Mesodermal cell (in vitro differentiated cells): Measurements from ENCODE around the gene GPX2. TPM values are rescaled to one million over a fixed set of nuclear protein-coding genes. Genes with fewer than 3 reads are reported as not detected.

Source experiments
- H3K27ac ChIP-seq: 2 replicates; pipeline ENCODE4 v1.7.0; 2013; ENCODE audit warnings: mild to moderate bottlenecking, low read depth, low read length, moderate library complexity; ENCODE audit not compliant: severe bottlenecking
- H3K36me3 ChIP-seq: 2 replicates; pipeline ENCODE4 v1.7.1; 2013; ENCODE audit warnings: mild to moderate bottlenecking, low read length, moderate library complexity; ENCODE audit not compliant: control insufficient read depth, insufficient read depth
- H3K4me1 ChIP-seq: one replicate; pipeline ENCODE4 v1.7.1; 2013; ENCODE audit warnings: mild to moderate bottlenecking, low read length; ENCODE audit not compliant: insufficient read depth, control insufficient read depth, poor library complexity, severe bottlenecking
- H3K4me3 ChIP-seq: 2 replicates; pipeline ENCODE4 v1.7.0; 2013; ENCODE audit warnings: low read length, control low read depth, mild to moderate bottlenecking; ENCODE audit not compliant: insufficient read depth, poor library complexity, severe bottlenecking; ENCODE audit errors: extremely low read depth
- H3K9me3 ChIP-seq: 2 replicates; pipeline ENCODE4 v1.7.1; 2013; ENCODE audit warnings: mild to moderate bottlenecking, low read length, moderate library complexity; ENCODE audit not compliant: control insufficient read depth
- WGBS, 2 experiments: methylation state at CpG; one replicate each; pipeline ENCODE4 v1.1.5; 2013; ENCODE audit warnings: missing lambda C conversion rate in 2 of 2; ENCODE audit not compliant: insufficient coverage in 2 of 2; 5-methylcytosine and 5-hydroxymethylcytosine counted together
- polyA plus RNA-seq, 2 experiments: library from polyadenylated mRNA; stranded (reverse); fragments of 50-300 nt; gene quantifications; one replicate each; pipeline ENCODE4 v1.2.3, GENCODE V29; 2013

The GPX2 gene
- polyA plus RNA-seq (2013, experiment 1 of 2): not detected
- polyA plus RNA-seq (2013, experiment 2 of 2): not detected

DNA sequence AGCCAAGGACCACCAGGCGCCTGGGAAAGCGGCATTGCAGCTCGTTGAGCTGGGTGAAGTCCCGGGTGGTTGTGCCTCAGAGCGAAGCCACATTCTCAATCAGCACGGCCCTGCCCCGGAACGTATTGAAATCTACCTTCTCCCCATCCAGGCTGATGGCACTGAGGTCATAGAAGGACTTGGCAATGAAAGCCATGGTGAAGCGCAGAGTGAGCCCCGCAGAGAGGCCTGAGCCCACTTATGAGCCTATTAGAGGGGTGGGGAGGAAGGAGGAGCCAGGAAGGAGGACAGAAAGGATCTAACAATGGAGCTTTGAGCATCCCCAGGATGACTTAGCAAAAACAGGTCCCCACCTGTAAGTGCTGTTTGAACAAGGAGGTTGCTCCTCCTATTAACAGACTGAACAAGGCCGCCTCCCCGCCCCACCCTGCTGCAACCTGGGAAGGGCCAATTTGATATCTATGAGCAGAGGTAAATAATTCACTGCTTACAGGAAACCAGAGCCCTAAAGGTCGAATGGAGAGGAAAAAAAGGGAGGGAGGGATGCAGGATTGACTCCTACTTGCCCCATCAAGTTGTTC, at the start of gene GPX2:
GPX2 (minus strand) TSS at position 215 of the 581 bp plus-strand sequence; CDS start at position 196, 19 bp downstream.
- no peak within 1 kb of the TSS for H3K4me3 ChIP-seq
- H3K27ac ChIP-seq: no peak within 1 kb of the TSS
- no peaks in the 10 kb centered on the region for H3K9me3 ChIP-seq
- WGBS, 2 experiments: 89 to 96% methylated on average over 9 to 11 of the region's 13 CpGs
- peaks cover 13% of the 10 kb centered on the region for H3K36me3 ChIP-seq
- H3K4me1 ChIP-seq: no peaks in the 10 kb centered on the region

DNA sequence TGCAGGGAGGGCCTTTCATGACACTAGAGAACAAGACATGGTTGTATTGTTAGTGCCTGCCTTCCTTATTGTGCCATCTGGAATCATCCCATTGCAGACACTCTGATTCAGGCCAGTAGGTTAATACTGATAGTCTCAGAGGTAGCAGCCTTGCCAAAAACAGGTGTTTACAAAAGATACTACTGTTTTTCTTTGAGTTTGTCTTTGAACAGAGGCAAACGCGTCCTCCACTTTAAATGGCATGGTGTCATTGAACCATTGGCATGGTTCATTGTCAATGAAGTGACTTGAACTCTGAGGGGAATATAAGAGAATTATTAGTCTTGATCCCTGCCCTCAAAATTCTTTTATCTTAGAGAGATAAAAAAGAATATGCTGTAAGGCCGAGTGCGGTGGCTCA, 48.4 kb upstream of the GPX2 start:
- Histone ChIP-seq H3K27ac (no peak overlapping the region), H3K9me3 (no peaks in the 10 kb centered on the region), H3K36me3 (no peaks in the 10 kb centered on the region), H3K4me1 (peaks cover 3% of the 10 kb centered on the region), H3K4me3 (no peak overlapping the region)
- WGBS, 2 experiments: 100% methylated on average over 2 of the region's 4 CpGs

DNA sequence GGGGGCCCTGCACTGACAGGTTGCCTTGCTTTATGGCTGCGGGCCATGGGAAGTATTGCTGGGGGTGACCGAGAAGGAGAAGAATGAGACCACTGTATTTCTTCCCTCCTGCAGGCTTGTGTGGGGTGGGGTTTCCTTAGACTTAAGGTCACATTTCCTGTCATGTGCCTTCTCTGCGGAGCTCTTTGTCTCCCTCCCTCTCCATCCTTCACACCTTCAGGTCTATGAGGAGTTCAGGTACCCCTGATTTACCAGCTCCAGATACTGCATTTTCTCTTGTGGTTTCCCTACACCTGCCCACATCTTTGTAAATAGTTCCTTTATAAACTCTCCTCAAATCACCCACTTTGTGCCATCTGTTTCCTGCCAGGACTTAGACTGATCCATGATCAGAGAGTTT, 47.8 kb upstream of the GPX2 start:
- Histone ChIP-seq H3K4me3 (no peak overlapping the region), H3K36me3 (no peaks in the 10 kb centered on the region), H3K4me1 (peaks cover 3% of the 10 kb centered on the region), H3K9me3 (no peaks in the 10 kb centered on the region), H3K27ac (no peak overlapping the region)
- 95% methylated on average over 2 of the region's 3 CpGs; no CpG with 5 or more reads in 1 of the 2 experiments for WGBS, 2 experiments

DNA sequence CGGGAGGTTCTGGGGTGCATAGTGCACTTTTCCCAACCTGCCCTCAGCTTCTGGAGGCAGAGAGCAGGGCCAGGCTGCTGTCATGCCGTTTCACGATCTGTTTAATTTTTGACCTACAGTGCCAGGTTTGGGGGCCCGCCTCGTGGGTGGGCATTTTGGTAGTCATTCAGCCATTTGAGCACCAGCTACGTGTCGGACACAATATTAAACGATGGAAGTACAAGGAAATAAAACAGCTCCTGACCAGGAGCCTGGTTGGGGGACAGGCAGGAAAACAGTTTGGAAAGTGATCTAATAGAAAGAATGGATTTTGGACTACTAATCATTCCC, 44.9 kb upstream of the GPX2 start:
- peak overlapping the region; percentile 67 for H3K4me3 ChIP-seq
- H3K27ac ChIP-seq: peak overlapping the region; percentile 12
- 3 to 11% methylated on average over 8 of the region's 8 CpGs for WGBS, 2 experiments

DNA sequence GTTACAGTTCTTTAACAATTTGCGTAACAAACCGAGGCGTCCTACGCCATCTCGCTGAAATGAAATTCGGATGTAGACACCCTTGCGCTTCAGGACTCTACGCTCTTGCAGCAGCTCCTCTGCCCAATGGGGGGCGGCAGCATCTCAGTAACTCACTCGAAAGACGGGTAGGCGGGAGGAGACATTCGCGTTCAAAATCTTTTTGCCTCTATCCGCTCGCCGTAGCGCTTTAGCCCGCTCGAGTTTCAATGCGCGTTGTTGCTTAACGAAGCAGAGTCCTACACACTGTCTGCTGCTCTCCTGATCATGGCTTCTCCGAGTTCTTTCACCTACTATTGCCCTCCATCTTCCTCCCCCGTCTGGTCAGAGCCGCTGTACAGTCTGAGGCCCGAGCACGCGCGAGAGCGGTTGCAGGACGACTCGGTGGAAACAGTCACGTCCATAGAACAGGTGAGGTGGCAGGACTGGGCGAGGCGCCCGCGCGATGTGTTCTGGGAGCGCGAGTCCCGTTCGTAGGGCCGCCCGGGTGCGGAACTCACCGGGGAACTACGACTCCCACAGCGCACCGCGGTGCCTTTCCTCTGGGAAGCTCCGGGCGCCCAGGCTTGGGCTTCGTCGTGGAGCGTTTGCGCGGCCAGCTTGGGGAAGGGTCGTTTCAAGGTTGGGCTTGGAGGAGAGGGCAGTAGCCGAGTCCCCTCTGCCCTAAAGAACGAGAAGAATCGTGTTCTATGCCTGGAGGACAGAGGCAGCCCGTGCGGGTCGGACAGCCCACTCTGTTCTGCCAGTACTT, 44.3 kb upstream of the GPX2 start, which contains the start of gene FNTB:
FNTB (plus strand) TSS at position 248 of the 790 bp plus-strand sequence; CDS start at position 307, 59 bp downstream.
- peak within 1 kb of the TSS; percentile 80 for H3K27ac ChIP-seq

More for the DNA sequence above, 44.9 kb upstream of the GPX2 start:
- Histone ChIP-seq H3K9me3 (no peaks in the 10 kb centered on the region), H3K36me3 (no peaks in the 10 kb centered on the region), H3K4me1 (peaks cover 3% of the 10 kb centered on the region)

DNA sequence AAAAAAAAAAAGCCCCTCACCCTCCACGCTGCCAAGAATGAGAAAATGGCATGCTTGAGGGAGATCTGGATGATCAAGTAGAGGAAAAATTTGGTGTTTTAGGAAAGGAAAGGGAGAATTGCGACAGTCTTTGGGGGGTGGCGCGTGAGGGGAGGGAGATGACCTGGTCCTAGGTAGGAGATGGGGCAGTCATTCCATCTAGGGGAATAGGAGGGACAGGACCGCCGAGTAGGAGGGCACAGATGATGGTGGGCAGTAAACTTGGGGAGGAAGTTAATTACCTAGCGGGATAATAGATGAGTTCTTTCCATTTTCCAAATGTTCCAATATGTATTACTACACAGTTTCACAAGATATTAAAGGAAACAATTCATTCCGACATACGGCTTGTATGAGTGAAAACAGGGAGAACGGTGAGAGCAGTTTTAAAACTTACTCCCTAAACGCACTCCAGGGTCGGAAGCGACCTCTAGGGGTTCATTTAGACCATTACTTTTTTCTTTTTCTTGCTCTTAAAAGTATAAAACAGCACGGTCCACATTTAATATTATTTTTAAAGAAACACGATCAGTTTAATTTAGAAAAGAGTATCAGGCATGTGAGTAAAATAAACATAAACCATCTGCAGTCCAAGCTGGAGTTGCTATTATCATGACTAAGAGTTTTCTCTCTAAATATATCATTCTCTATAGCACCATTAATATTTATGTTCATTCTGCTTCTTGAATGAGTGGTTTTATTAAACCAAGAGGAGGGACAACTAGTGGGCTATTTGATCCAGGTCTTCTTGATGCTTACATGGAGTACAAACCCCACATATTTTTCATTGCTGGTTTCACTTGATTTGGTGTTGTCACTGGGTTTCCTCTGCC, 41.1 kb upstream of the GPX2 start:
- H3K9me3 ChIP-seq: no peaks in the 10 kb centered on the region
- H3K27ac ChIP-seq: no peak overlapping the region
- H3K4me3 ChIP-seq: no peak overlapping the region
- H3K36me3 ChIP-seq: no peaks in the 10 kb centered on the region
- WGBS, 2 experiments: 12 to 22% methylated on average over 5 to 6 of the region's 15 CpGs
- H3K4me1 ChIP-seq: peaks cover 3% of the 10 kb centered on the region

More for the DNA sequence above, 44.3 kb upstream of the GPX2 start, which contains the start of gene FNTB:
- Histone ChIP-seq H3K4me3 (peak within 1 kb of the TSS; percentile 67), H3K9me3 (no peaks in the 10 kb centered on the region), H3K4me1 (peaks cover 3% of the 10 kb centered on the region), H3K36me3 (no peaks in the 10 kb centered on the region)
- WGBS, 2 experiments: 0 to 2% methylated on average over 51 to 58 of the region's 65 CpGs

DNA sequence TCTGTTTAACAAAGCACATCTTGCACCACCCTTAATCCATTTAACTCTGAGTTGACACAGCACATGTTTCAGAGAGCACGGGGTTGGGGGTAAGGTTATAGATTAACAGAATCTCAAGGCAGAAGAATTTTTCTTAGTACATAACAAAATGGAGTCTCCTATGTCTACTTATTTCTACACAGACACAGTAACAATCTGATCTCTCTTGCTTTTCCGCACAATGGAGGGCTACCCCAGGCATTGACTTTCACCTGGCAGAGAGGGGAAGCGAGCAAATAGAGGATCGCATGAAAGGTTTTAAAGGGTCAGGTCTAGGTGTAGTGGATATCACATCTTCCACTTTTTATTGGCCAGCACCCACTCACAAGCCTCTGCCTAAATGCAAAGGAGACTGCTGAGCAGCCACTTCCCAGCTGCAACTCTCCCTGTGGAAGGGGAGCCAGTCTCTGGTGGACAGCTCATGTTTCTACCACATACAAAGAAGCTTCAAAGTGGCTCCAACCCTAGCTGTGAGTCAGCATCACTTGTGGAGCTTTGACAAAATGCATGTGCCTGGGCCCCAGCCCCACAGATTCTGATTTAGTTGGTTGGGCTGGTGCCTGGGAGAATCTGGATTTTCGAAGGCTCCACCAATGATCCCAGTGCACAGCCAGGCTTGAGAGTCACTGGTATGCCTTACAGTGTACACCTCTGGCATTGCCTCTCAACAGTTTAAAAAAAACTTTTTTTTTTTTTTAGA, 37.0 kb upstream of the GPX2 start:
- H3K4me3 ChIP-seq: no peak overlapping the region
- 65 to 90% methylated on average over 1 to 2 of the region's 5 CpGs for WGBS, 2 experiments
- H3K27ac ChIP-seq: peak overlapping the region; percentile 13

DNA sequence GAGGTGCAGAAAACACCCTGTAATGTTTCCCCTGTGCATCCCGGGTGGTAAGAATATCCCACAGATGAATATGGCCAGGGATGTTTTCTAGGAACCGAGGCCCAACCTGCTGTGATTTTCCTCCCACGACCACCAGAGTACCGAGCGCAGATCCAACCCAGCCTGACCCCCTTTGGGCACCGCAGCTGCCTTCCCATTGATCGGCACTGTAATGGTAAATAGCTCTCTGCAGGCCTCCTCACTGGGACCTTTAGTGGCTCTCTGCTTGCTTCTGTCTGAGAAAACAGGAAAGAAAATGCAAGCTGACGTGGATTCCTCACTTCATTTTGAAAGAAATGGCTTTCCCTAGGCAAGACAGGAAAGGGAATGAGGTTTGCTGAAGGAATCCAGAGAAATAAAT, 32.0 kb upstream of the GPX2 start:
- Histone ChIP-seq H3K4me3 (no peak overlapping the region), H3K9me3 (no peaks in the 10 kb centered on the region), H3K4me1 (peaks cover 11% of the 10 kb centered on the region), H3K27ac (no peak overlapping the region), H3K36me3 (no peaks in the 10 kb centered on the region)
- WGBS, 2 experiments: 46 to 57% methylated on average over 3 to 8 of the region's 8 CpGs

More for the DNA sequence above, 37.0 kb upstream of the GPX2 start:
- no peaks in the 10 kb centered on the region for H3K4me1 ChIP-seq
- H3K9me3 ChIP-seq: no peaks in the 10 kb centered on the region
- no peaks in the 10 kb centered on the region for H3K36me3 ChIP-seq

DNA sequence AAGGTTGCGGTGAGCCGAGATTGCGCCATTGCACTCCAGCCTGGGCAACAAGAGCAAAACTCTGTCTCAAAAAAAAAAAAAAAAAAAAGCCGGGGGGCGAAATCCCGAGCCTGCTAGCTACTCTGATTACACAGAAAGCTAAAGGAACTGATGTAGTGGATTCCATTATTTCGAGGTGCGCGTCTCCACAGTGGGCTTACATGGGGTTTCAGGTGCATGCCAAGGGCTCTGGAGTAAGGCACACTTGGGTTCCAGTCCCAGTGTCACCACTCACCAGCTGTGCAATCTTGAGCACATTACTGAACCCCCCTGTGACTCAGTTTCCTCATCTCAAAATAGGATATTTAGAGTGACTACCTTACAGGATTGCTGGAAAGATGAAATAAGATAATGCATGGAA, 31.3 kb upstream of the GPX2 start:
- H3K9me3 ChIP-seq: no peaks in the 10 kb centered on the region
- H3K4me3 ChIP-seq: no peak overlapping the region
- H3K27ac ChIP-seq: no peak overlapping the region
- H3K4me1 ChIP-seq: peaks cover 11% of the 10 kb centered on the region
- WGBS, 2 experiments: 94 to 100% methylated on average over 3 to 4 of the region's 9 CpGs
- H3K36me3 ChIP-seq: no peaks in the 10 kb centered on the region

DNA sequence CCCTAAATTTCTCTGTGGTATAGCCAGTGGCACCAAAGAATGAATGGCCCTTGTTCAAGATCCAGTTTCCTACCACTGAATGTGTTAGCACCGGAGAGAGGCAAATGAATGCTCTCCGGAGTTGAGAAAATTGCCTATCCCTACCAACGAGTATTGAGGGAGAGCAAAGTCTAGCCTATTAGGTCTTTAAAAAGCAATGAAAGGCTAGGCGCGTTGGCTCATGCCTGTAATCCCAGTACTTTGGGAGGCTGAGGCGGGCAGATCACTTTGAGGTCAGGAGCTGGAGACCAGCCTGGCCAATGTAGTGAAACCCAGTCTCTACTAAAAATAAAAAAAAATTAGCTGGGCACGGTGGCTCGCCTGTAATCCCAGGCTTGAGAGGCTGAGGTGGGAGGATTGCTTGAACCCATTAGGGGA, 30.5 kb upstream of the GPX2 start:
- 79 to 84% methylated on average over 8 of the region's 8 CpGs for WGBS, 2 experiments
- peaks cover 18% of the 10 kb centered on the region for H3K4me1 ChIP-seq
- no peak overlapping the region for H3K4me3 ChIP-seq
- H3K36me3 ChIP-seq: no peaks in the 10 kb centered on the region
- no peak overlapping the region for H3K27ac ChIP-seq
- H3K9me3 ChIP-seq: no peaks in the 10 kb centered on the region
